Limb (tissue), 2 donors: Measurements from ENCODE around the gene CCDC12.
A peak's percentile ranks its signal among the peaks of the same experiment; 100 is the strongest.

Experiments
- DNase-seq, 2 donors: peaks; one replicate each; pipeline ENCODE4 v3.0.0-alpha.2; 2016; ENCODE audit errors: extremely low spot score in 2 of 2

The CCDC12 gene

DNA sequence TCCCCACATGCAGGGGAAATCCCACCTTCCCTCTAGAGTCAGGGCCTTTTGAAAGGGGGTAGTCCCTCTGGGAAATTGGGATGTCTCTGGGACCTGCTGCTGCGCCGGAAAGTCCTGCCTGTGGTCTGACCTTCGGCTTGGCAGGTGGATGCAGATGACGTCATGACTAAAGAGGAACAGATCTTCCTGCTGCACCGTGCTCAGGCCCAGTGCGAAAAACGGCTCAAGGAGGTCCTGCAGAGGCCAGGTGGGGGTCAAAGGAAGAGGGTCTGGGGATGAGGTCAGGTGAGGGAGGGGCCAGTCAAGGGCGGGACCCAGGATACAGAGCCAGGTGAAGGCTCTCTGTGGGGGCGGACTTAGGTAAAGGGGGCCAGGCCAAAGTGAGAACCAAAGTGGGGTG lies 82.8 kb downstream of the CCDC12 start:
- DNase-seq: no peak

- no peak for DNase-seq
Measured at GRCh38 chr3:46893146-46893748, 83.3 kb downstream of the CCDC12 start.

GRCh38 chr3:46892285-46893145 lies 84.0 kb downstream of the CCDC12 start:
- peak; percentile 61 to 76 for DNase-seq

DNA sequence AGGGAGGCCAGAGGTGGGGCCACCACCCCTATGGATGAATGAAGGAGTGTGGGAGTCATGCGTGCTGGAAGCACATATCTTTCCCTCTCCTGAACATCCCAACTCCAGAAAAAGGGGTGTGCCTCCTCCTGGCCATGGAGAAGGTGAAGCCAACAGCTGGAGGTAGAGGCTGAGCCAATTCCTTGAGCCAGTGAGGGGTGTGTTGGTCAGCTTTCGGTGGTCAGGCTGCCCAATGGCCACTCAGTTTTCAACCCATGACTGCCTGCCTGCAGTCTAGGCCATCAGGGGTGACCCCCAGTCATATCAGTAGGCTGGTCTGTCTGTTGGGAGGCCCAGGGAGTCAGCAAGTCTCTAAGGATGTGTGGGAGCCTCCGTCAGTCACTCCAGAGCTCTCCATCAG lies 85.4 kb downstream of the CCDC12 start:
- no peak for DNase-seq

- DNase-seq: no peak
Measured at GRCh38 chr3:46890132-46890531, 86.4 kb downstream of the CCDC12 start.

DNA sequence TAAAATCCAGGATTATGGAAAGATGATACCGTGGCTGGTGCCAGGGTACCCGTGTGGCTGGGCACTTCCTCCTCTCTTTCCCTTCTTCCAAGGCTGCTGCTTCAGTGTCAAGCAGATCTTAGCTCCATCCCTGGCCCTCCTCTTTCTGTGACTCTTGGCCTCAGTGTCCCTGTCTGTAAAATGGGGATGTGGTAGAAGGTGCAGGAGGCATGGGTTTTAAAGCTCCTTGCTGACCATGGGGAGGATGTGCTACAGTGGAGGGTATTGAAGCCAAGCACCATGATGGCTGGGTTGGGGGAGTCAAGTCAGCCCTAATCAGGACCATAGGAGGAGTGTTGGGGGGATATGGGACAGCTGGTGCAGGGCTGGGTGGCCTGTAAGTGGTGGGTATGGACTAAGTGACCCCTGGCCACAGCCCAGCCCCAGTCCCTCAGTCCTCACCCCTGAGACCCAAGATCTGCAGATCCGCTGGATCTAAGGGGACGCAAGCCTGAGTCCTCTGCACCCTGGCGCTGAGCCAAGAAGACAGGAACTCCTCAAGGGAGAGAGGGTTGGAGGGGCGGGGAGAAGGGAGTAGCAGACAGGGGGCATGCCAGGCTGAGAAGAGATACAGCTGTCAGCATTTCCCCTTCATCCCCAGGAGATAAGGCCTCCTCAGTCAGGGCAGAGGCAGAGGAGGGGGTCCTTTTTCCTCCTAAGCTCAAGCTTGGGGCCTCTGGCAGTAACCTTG lies 87.0 kb downstream of the CCDC12 start:
- no peak for DNase-seq

DNA sequence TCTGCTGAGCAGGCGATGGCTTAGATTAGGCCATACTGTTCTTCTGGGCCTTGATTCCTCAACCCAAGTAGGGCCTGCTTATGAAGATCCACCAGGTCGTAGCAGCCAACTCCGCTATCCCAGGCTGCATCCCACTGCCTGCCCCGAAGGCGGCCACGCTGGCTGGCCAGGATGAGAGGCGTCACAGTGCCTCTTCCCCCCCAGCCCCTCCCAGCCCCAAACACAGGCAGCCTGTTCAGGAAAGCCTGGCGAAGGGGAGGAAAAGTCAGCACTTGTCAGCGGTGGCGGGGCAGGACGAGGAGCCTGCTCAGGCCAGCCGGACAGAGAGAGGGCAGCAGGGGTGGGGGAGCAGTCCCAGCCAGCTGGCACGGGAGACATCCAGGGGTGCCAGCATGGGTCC lies 87.8 kb downstream of the CCDC12 start:
- DNase-seq: no peak

DNA sequence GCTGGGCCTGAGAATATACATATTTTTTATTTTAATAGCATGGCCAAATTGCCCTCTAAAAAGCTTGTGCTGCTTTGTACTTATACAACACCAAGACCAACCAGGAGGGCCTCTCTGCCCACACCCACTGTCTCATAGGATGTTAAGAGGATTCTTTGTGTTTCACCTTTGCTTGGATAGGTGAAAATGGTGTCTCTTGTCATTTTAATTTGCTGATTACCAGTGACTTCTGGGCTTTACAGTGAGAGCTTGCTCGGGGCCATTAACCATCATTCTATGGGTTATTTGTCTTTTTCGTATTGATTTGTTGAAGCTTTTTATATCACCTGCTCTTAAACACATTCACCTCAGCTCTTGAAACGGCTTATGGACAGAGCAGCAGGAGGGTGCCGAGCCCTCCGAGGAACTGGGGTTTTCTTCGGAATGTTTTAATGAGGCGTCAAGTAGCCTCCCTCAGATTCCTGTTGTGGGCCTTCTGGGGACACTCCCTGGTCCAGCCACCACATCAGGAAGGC lies 88.5 kb downstream of the CCDC12 start:
- no peak for DNase-seq

- DNase-seq: no peak
Measured at GRCh38 chr3:46885612-46886011, 90.9 kb downstream of the CCDC12 start.

DNA sequence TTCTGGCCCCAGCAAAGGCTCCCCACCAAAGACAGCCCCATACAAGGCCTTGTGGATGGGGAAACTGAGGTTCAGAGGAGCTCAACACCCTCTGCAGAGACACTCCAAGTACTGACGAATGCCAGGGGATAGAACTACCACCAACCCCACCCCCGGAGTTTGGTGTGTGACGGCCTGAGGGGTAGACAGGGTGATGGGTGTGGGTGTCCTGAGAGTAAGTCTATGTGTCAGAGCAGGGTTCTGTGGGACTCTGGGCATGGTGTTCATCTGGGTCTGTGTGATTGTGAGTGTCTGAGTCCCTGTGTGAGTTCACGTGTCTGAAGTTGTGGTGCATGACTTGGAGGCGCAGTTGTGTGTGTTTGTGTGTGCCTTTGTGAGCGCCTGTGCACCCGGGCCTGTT lies 91.6 kb downstream of the CCDC12 start:
- no peak for DNase-seq

GRCh38 chr3:46884427-46884826 lies 92.1 kb downstream of the CCDC12 start:
- no peak for DNase-seq

GRCh38 chr3:46883830-46884185 lies 92.7 kb downstream of the CCDC12 start:
- DNase-seq: no peak

DNA sequence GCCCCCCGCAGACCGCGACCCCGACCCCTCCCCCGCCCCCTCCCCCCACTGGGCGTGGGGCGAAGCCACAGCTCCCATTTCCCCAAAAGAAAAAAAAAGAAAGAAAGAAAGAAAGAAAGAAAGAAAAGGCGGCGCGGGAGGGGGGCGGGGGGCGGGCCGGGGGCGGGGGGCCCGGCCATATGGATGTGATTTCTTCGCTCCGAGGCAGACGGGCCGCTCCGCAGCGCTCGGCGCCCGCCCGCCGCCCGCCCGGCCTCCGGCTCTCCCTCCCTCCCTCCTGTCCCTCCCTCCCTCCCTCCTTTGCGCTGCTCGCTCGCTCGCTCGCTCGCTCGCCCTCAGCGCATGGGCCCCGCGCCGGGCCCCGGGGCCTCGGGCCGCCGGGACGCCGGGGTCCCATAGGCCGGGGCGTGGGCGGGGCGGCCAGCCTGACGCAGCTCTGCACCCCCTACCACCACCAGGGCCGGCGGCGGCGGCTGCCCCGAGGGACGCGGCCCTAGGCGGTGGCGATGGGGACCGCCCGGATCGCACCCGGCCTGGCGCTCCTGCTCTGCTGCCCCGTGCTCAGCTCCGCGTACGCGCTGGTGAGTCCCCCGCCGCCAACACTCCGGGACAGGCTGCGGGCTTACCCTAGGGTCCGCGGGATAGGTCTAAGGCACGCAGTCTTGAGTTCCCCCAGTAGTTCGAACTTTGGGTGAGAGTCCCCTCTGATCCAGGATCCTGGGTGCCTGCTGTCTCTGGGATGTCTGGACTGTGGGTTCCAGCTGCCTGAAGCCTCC lies 93.3 kb downstream of the CCDC12 start:
- peak; percentile 67 to 73 for DNase-seq

DNA sequence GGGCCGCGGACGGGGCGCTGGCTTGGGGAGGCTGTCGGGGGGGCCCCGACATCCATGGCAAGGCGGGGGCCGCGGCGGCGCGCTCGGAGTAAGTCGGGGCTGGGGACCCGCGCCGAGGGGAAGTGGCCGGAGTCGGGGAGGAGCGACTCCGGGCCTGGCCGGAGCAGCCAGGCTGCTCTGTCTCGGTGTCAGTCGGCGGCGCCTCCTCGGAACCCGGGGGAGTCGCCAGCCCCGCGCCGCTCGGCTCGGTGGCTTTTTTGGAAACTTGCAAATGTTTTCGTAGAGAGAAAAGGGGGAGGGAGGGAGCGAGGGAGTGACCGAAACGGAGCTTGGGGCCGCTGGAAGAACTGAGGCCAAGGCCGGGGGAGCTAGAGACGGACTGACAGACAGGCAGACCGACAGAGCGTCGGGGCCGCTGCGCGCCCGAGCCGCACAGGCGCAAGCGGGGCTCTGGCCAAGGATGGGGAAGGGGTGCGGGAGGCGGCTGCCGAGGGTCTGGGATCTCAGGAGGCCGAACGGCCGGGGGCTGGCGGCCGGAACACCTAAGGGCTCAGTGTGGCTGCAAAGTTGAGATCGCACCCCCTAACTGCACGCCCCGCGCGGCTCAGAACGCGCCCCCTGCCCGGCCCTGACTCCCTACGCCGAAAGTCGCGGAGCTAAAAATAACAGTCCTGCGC lies 94.0 kb downstream of the CCDC12 start:
- DNase-seq: peak; percentile 44 to 74

- peak in 1 of 2 donors; percentile 80 for DNase-seq
Measured at GRCh38 chr3:46881596-46882376, 94.8 kb downstream of the CCDC12 start.

DNA sequence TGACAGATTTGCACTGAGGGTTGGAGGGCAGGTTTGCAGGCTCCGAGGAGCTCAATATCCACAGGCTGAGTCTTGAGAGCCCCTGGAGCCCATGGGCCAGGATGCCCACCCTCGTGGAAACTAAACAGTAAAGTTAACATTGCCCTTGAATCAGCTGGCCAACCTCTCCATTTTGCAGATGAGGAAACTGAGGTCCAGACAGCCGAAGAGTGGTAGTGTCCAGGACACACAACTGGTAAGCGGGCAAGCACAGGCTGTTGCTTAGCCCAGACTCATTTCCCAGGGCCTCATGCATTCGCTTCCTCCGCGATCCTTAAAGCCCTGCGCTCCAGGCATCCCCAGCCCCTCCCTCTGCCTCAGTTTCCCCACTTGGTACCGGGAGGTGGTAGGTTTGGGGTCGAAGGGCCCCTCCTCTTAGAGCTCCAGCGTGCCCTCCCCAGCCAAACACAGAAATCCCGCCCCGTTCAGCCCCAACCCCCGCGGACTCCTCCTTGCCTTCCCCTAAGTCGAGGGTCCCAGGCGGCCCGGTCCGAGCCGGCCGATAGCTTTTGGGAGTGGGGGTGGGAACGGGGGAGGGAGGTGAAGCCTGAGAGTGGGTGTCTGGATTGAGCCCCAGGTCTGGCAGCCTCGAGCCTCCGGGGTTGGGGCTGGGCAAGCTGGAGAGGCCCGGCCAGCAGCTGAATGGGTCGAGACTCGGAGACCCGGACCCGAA lies 95.5 kb downstream of the CCDC12 start:
- DNase-seq: no peak

- no peak for DNase-seq
Measured at GRCh38 chr3:46878781-46879436, 97.6 kb downstream of the CCDC12 start.

GRCh38 chr3:46877406-46878125 lies 99.0 kb downstream of the CCDC12 start, which contains the start of gene PTH1R:
Gene PTH1R (plus strand): TSS chr3:46877721. CDS start chr3:46883560, 5,839 bp downstream.
- no peak for DNase-seq
